ENCODE data around the gene P3H3. TPM values are rescaled to one million over a fixed set of nuclear protein-coding genes. Genes with fewer than 3 reads are reported as not detected.
A peak's percentile ranks its signal among the peaks of the same experiment; 100 is the strongest.

Gene P3H3
- total and polyA plus RNA-seq, 2 experiments from 2014 or later = 16.4 to 38.2 TPM

DNA sequence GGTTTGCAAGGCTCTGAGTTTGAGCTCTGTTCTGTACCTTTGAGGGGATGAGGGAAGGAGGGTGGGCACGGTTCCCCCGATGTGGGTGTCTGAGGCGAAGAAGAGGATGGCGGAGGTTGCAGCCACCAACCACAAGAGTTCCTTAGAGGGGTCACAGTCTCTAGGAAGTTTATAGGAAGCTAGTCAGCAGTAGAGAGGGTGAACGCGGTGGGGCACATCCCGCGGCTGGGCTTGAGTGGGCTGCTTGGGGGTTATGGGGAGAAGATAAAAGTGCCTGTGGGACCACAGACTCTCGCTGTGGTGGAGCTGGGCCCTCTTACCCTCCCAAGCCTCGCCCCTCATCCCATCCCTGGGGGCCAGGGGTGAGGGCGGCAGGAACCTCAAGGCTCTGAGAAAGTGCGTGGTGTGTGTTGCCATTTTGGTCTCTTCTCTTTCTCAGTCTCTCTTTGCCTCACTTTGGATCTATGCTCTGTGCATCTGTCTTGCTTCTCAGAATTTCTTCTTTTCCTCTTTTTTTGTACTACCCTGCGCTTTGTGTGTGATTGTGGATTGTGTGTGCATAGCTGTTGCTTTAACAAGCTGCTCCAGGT lies 36.2 kb upstream of the P3H3 start:
- H2AFZ ChIP-seq = peak overlapping the region; percentile 78; the same call in 1 of the 2 replicates
- H3K4me1 ChIP-seq (ENCODE audit: insufficient read depth) = peaks cover 14% of the 10 kb centered on the region
- no peaks in the 10 kb centered on the region for H3K9me2 ChIP-seq (ENCODE audit: insufficient read depth)
- H3K4me3 ChIP-seq = no peak overlapping the region
- H3F3A ChIP-seq (replicated peaks; ENCODE audit: low read depth) = no peaks in the 10 kb centered on the region
- H3K4me1 Mint-ChIP-seq = peaks cover 23% of the 10 kb centered on the region
- TF ChIP-seq NANOG (IDR thresholded peaks at IDR 0.05; ENCODE audit: borderline replicate concordance) (no peak), STAT1 (IDR thresholded peaks at IDR 0.05; ENCODE audit: unreplicated experiment) (no peak), EZH2 (IDR thresholded peaks at IDR 0.05; ENCODE audit: low read depth, unreplicated experiment) (no peak), EZH2phosphoT487 (IDR thresholded peaks at IDR 0.05; ENCODE audit: unreplicated experiment) (no peak), CREB1 (CRISPR knock-in tag; IDR thresholded peaks at IDR 0.05; ENCODE audit: low read depth) (no peak), ZNF331 (CRISPR knock-in tag; IDR thresholded peaks at IDR 0.05; ENCODE audit: low read depth) (no peak), JUNB (IDR thresholded peaks at IDR 0.05; ENCODE audit: unreplicated experiment) (no peak), POLR2AphosphoS5 (IDR thresholded peaks at IDR 0.05; ENCODE audit: low read depth) (no peak), ZNF114 (CRISPR knock-in tag; IDR thresholded peaks at IDR 0.05) (no peak)
- TF ChIP-seq, protein P1, sequence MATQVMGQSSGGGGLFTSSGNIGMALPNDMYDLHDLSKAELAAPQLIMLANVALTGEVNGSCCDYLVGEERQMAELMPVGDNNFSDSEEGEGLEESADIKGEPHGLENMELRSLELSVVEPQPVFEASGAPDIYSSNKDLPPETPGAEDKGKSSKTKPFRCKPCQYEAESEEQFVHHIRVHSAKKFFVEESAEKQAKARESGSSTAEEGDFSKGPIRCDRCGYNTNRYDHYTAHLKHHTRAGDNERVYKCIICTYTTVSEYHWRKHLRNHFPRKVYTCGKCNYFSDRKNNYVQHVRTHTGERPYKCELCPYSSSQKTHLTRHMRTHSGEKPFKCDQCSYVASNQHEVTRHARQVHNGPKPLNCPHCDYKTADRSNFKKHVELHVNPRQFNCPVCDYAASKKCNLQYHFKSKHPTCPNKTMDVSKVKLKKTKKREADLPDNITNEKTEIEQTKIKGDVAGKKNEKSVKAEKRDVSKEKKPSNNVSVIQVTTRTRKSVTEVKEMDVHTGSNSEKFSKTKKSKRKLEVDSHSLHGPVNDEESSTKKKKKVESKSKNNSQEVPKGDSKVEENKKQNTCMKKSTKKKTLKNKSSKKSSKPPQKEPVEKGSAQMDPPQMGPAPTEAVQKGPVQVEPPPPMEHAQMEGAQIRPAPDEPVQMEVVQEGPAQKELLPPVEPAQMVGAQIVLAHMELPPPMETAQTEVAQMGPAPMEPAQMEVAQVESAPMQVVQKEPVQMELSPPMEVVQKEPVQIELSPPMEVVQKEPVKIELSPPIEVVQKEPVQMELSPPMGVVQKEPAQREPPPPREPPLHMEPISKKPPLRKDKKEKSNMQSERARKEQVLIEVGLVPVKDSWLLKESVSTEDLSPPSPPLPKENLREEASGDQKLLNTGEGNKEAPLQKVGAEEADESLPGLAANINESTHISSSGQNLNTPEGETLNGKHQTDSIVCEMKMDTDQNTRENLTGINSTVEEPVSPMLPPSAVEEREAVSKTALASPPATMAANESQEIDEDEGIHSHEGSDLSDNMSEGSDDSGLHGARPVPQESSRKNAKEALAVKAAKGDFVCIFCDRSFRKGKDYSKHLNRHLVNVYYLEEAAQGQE (IDR thresholded peaks at IDR 0.05; ENCODE audit: unreplicated experiment) = no peak
- TF ChIP-seq, protein P2, sequence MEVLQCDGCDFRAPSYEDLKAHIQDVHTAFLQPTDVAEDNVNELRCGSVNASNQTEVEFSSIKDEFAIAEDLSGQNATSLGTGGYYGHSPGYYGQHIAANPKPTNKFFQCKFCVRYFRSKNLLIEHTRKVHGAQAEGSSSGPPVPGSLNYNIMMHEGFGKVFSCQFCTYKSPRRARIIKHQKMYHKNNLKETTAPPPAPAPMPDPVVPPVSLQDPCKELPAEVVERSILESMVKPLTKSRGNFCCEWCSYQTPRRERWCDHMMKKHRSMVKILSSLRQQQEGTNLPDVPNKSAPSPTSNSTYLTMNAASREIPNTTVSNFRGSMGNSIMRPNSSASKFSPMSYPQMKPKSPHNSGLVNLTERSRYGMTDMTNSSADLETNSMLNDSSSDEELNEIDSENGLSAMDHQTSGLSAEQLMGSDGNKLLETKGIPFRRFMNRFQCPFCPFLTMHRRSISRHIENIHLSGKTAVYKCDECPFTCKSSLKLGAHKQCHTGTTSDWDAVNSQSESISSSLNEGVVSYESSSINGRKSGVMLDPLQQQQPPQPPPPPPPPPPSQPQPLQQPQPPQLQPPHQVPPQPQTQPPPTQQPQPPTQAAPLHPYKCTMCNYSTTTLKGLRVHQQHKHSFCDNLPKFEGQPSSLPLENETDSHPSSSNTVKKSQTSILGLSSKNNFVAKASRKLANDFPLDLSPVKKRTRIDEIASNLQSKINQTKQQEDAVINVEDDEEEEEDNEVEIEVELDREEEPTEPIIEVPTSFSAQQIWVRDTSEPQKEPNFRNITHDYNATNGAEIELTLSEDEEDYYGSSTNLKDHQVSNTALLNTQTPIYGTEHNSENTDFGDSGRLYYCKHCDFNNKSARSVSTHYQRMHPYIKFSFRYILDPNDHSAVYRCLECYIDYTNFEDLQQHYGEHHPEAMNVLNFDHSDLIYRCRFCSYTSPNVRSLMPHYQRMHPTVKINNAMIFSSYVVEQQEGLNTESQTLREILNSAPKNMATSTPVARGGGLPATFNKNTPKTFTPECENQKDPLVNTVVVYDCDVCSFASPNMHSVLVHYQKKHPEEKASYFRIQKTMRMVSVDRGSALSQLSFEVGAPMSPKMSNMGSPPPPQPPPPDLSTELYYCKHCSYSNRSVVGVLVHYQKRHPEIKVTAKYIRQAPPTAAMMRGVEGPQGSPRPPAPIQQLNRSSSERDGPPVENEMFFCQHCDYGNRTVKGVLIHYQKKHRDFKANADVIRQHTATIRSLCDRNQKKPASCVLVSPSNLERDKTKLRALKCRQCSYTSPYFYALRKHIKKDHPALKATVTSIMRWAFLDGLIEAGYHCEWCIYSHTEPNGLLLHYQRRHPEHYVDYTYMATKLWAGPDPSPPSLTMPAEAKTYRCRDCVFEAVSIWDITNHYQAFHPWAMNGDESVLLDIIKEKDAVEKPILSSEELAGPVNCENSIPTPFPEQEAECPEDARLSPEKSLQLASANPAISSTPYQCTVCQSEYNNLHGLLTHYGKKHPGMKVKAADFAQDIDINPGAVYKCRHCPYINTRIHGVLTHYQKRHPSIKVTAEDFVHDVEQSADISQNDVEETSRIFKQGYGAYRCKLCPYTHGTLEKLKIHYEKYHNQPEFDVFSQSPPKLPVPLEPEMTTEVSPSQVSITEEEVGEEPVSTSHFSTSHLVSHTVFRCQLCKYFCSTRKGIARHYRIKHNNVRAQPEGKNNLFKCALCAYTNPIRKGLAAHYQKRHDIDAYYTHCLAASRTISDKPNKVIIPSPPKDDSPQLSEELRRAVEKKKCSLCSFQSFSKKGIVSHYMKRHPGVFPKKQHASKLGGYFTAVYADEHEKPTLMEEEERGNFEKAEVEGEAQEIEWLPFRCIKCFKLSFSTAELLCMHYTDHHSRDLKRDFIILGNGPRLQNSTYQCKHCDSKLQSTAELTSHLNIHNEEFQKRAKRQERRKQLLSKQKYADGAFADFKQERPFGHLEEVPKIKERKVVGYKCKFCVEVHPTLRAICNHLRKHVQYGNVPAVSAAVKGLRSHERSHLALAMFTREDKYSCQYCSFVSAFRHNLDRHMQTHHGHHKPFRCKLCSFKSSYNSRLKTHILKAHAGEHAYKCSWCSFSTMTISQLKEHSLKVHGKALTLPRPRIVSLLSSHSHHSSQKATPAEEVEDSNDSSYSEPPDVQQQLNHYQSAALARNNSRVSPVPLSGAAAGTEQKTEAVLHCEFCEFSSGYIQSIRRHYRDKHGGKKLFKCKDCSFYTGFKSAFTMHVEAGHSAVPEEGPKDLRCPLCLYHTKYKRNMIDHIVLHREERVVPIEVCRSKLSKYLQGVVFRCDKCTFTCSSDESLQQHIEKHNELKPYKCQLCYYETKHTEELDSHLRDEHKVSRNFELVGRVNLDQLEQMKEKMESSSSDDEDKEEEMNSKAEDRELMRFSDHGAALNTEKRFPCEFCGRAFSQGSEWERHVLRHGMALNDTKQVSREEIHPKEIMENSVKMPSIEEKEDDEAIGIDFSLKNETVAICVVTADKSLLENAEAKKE (CRISPR knock-in tag; IDR thresholded peaks at IDR 0.05) = no peak
- TF ChIP-seq, protein P3, sequence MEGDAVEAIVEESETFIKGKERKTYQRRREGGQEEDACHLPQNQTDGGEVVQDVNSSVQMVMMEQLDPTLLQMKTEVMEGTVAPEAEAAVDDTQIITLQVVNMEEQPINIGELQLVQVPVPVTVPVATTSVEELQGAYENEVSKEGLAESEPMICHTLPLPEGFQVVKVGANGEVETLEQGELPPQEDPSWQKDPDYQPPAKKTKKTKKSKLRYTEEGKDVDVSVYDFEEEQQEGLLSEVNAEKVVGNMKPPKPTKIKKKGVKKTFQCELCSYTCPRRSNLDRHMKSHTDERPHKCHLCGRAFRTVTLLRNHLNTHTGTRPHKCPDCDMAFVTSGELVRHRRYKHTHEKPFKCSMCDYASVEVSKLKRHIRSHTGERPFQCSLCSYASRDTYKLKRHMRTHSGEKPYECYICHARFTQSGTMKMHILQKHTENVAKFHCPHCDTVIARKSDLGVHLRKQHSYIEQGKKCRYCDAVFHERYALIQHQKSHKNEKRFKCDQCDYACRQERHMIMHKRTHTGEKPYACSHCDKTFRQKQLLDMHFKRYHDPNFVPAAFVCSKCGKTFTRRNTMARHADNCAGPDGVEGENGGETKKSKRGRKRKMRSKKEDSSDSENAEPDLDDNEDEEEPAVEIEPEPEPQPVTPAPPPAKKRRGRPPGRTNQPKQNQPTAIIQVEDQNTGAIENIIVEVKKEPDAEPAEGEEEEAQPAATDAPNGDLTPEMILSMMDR (conservative IDR thresholded peaks at IDR 0.05; ENCODE audit: low read depth in 2 of 2) = no peak
- TF ChIP-seq, protein P4, sequence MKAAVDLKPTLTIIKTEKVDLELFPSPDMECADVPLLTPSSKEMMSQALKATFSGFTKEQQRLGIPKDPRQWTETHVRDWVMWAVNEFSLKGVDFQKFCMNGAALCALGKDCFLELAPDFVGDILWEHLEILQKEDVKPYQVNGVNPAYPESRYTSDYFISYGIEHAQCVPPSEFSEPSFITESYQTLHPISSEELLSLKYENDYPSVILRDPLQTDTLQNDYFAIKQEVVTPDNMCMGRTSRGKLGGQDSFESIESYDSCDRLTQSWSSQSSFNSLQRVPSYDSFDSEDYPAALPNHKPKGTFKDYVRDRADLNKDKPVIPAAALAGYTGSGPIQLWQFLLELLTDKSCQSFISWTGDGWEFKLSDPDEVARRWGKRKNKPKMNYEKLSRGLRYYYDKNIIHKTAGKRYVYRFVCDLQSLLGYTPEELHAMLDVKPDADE (IDR thresholded peaks at IDR 0.05) = no peak
- H3K4me3 Mint-ChIP-seq = no peak overlapping the region
- peaks cover 18% of the 10 kb centered on the region for H3K27me3 Mint-ChIP-seq (ENCODE audit: insufficient read depth, low read depth, poor library complexity)
- H3K9me3 Mint-ChIP-seq = no peaks in the 10 kb centered on the region
- no peaks in the 10 kb centered on the region for H3K36me3 ChIP-seq (ENCODE audit: insufficient read depth)
- H4K20me1 ChIP-seq (replicated peaks; ENCODE audit: insufficient read depth) = no peaks in the 10 kb centered on the region
- H3K27ac ChIP-seq (ENCODE audit: low read depth) = no peak overlapping the region
- no peak overlapping the region for H3K27ac Mint-ChIP-seq
- no peaks in the 10 kb centered on the region for H3K27me3 ChIP-seq (ENCODE audit: insufficient read depth)
- no peaks in the 10 kb centered on the region for H3K79me2 ChIP-seq (replicated peaks; ENCODE audit: insufficient read depth)
- no peak overlapping the region for H3K4me2 ChIP-seq
- DNase-seq (ENCODE audit: low spot score) = no peak
- no peaks in the 10 kb centered on the region; the same call in 2 of the 3 replicates for H3K36me3 Mint-ChIP-seq (ENCODE audit: low read depth)
- ATAC-seq = no peak
